ENCODE measurements around the gene BACE2. TPM values are rescaled to one million over a fixed set of nuclear protein-coding genes. Genes with fewer than 3 reads are reported as not detected.

Gene BACE2
- total and polyA plus RNA-seq, 2 of the 13 experiments (the other 11 are each of a cell fraction or from before 2014, with no cell fraction given) = 0.07 to 0.11 TPM

GRCh38 chr21:41147096-41147978, 20.6 kb upstream of the BACE2 start:
- ATAC-seq (peak; percentile 55), FAIRE-seq (no peak), DNase-seq (ENCODE audit: low spot score) (no peak)
- no peaks in the 10 kb centered on the region for H4K20me1 ChIP-seq (ENCODE audit: insufficient read depth, low read length)
- no peak for TF ChIP-seq ZNF230 (CRISPR knock-in tag; IDR thresholded peaks at IDR 0.05)
- TF ChIP-seq TEAD3 (CRISPR knock-in tag; optimal IDR thresholded peaks at IDR 0.05; ENCODE audit: borderline replicate concordance) = no peak
- no peak for TF ChIP-seq GATAD1 (CRISPR knock-in tag; IDR thresholded peaks at IDR 0.05)
- TF ChIP-seq CHD4 (IDR thresholded peaks at IDR 0.05; ENCODE audit: borderline replicate concordance, low read length) = no peak
- TF ChIP-seq ZNF367 (CRISPR knock-in tag; IDR thresholded peaks at IDR 0.05; ENCODE audit: borderline replicate concordance) = no peak
- no peaks in the 10 kb centered on the region for H3K4me1 ChIP-seq (ENCODE audit: insufficient read depth, low read length)
- WGBS (ENCODE audit: low lambda C conversion rate) = 11% methylated on average over 5 of the region's 13 CpGs
- no TSS peak for BruUV-seq (replicated peaks)
- H3K9me3 ChIP-seq (ENCODE audit: low read length) = no peaks in the 10 kb centered on the region
- no peaks in the 10 kb centered on the region for H3K36me3 ChIP-seq (replicated peaks in 1 of 2; ENCODE audit: control insufficient read depth in 1 of 2, insufficient read depth in 2 of 2, low read length in 2 of 2)
- in situ Hi-C loops (cut with HindIII; ENCODE audit: extremely low pct_ligation_motif_present, low pct_unique_long_range_greater_than_20kb) = no loop called here
- peaks cover 0 to 12% of the 10 kb centered on the region in 2 experiments; a peak in 1 of 5 replicates for H3K27me3 ChIP-seq (ENCODE audit: control insufficient read depth in 1 of 2, insufficient read depth in 2 of 2, low read length in 2 of 2)
- H3K9ac ChIP-seq (ENCODE audit: insufficient read depth, low read depth, low read length) = no peak overlapping the region
- intact Hi-C loops (cut with micrococcal nuclease; ENCODE audit: unreplicated experiment) = no loop called here
- H2AFZ ChIP-seq (ENCODE audit: low read length) = no peak overlapping the region
- H3K27ac ChIP-seq (ENCODE audit: extremely low read length, insufficient read depth, low read length) = no peak overlapping the region
- no peak overlapping the region for H3K4me3 ChIP-seq (replicated peaks in 1 of 3; ENCODE audit: insufficient read depth in 1 of 3, low read depth in 2 of 3, low read length in 3 of 3)
- no peaks in the 10 kb centered on the region for H3K79me2 ChIP-seq (ENCODE audit: insufficient read depth, low read length)
- ChIA-PET POLR2A (no interaction called here), CTCF (ENCODE audit: low intra/inter-chr PET ratio, low total read pairs) (no interaction called here)
- no peak overlapping the region for H3K4me2 ChIP-seq (ENCODE audit: low read depth, low read length)

GRCh38 chr21:41147979-41148355, 20.0 kb upstream of the BACE2 start:
- ChIA-PET POLR2A (no interaction called here), CTCF (ENCODE audit: low intra/inter-chr PET ratio, low total read pairs) (no interaction called here)
- no peak for ATAC-seq
- WGBS (ENCODE audit: low lambda C conversion rate) = 28% methylated on average over 6 of the region's 6 CpGs
- Histone ChIP-seq H3K9me3 (ENCODE audit: low read length) (no peaks in the 10 kb centered on the region), H3K27me3 (ENCODE audit: control insufficient read depth in 1 of 2, insufficient read depth in 2 of 2, low read length in 2 of 2) (peaks cover 0 to 6% of the 10 kb centered on the region in 2 experiments; a peak in 1 of 5 replicates), H3K4me1 (ENCODE audit: insufficient read depth, low read length) (no peaks in the 10 kb centered on the region), H3K4me3 (replicated peaks in 1 of 3; ENCODE audit: insufficient read depth in 1 of 3, low read depth in 2 of 3, low read length in 3 of 3) (no peak overlapping the region), H4K20me1 (ENCODE audit: insufficient read depth, low read length) (no peaks in the 10 kb centered on the region), H3K4me2 (ENCODE audit: low read depth, low read length) (no peak overlapping the region), H3K9ac (ENCODE audit: insufficient read depth, low read depth, low read length) (no peak overlapping the region), H3K79me2 (ENCODE audit: insufficient read depth, low read length) (no peaks in the 10 kb centered on the region), H2AFZ (ENCODE audit: low read length) (no peak overlapping the region), H3K36me3 (replicated peaks in 1 of 2; ENCODE audit: control insufficient read depth in 1 of 2, insufficient read depth in 2 of 2, low read length in 2 of 2) (no peaks in the 10 kb centered on the region), H3K27ac (ENCODE audit: extremely low read length, insufficient read depth, low read length) (no peak overlapping the region)
- no peak for DNase-seq (ENCODE audit: low spot score)
- no TSS peak for BruUV-seq (replicated peaks)
- in situ Hi-C loops (cut with HindIII; ENCODE audit: extremely low pct_ligation_motif_present, low pct_unique_long_range_greater_than_20kb) (no loop called here), intact Hi-C loops (cut with micrococcal nuclease; ENCODE audit: unreplicated experiment) (no loop called here)
- no peak for FAIRE-seq
- TF ChIP-seq CREBL2 (CRISPR knock-in tag; IDR thresholded peaks at IDR 0.05; ENCODE audit: borderline replicate concordance) (no peak), AKNA (CRISPR knock-in tag; IDR thresholded peaks at IDR 0.05; ENCODE audit: borderline replicate concordance) (no peak), ZNF33B (CRISPR knock-in tag; IDR thresholded peaks at IDR 0.05) (no peak), ARID3A (IDR thresholded peaks at IDR 0.05; ENCODE audit: low read depth, low read length) (no peak)
